Stomach (tissue), 9 donors: ENCODE measurements around the gene ATP11A. TPM values are rescaled to one million over a fixed set of nuclear protein-coding genes. Genes with fewer than 3 reads are reported as not detected.

Experiments
- DNase-seq, 2 donors: peaks; one replicate each; pipeline versions ENCODE4 v3.0.0 to v3.0.0-alpha.2; 2013 to 2019
- H3K27ac ChIP-seq, 5 donors: fragments of 200-600 bp in 4 of 5; sonication (generic) in 4 of 5; one replicate each; pipeline ENCODE4 v1.5.1; 2013 to 2019; ENCODE audit warnings: mild to moderate bottlenecking in 1 of 5, moderate library complexity in 1 of 5
- H3K27me3 ChIP-seq, 3 donors: fragments of 200-600 bp; sonication (generic); one replicate each; pipeline ENCODE4 v1.5.1; 2017 to 2019; ENCODE audit warnings: mixed run types in 1 of 3
- H3K36me3 ChIP-seq, 4 donors: fragments of 200-600 bp; sonication (generic); 1 replicate in 3 of 4; 2 replicates in 1 of 4; pipeline ENCODE4 v1.5.1; 2016 to 2019
- H3K4me1 ChIP-seq, 4 donors: fragments of 200-600 bp; sonication (generic); one replicate each; pipeline ENCODE4 v1.5.1; 2016 to 2019
- H3K4me3 ChIP-seq, 4 donors: fragments of 200-600 bp; sonication (generic) in 3 of 4; one replicate each; pipeline ENCODE4 v1.5.1; 2016 to 2019; ENCODE audit warnings: mild to moderate bottlenecking in 1 of 4
- H3K9me3 ChIP-seq, 4 donors: fragments of 200-600 bp; sonication (generic); one replicate each; pipeline ENCODE4 v1.5.1; 2016 to 2019
- EP300 ChIP-seq: sonication (generic); formaldehyde crosslinking; IDR thresholded peaks from one replicate; pipeline ENCODE4 v1.6.1; 2017; ENCODE audit warnings: antibody characterized with exemption
- POLR2A ChIP-seq, 4 donors: fragments of 450-650 bp; IDR thresholded peaks; one replicate each; pipeline ENCODE4 v1.6.1; 2016; ENCODE audit warnings: antibody characterized with exemption in 4 of 4, control low read depth in 2 of 4, mild to moderate bottlenecking in 1 of 4, moderate library complexity in 1 of 4
- POLR2AphosphoS5 ChIP-seq, 3 donors: sonication (generic); formaldehyde crosslinking; IDR thresholded peaks; one replicate each; pipeline ENCODE4 v1.6.1; 2016; ENCODE audit warnings: antibody characterized with exemption in 3 of 3
- WGBS, 5 donors: extraction: QIAGEN DNeasy Blood & Tissue Kit in 3 of 5; methylation state at CpG; one replicate each; pipeline versions ENCODE4 v1.1.5 to v1.1.7; 2013 to 2018; 5-methylcytosine and 5-hydroxymethylcytosine counted together
- intact Hi-C: fragments of 100-400 bp; cut with DNase I; formaldehyde crosslinking; loops from one replicate; pipeline ENCODE4 v1.15.1; 2023; ENCODE audit warnings: low total_unique reads
- polyA plus RNA-seq, 3 donors: library from polyadenylated mRNA; stranded (reverse); fragments of 200-250 nt; gene quantifications; one replicate each; pipeline ENCODE4 v1.2.3, GENCODE V29; 2013
- total RNA-seq, 5 donors: library from RNA; depleted of rRNA; stranded (reverse); fragments of >200 nt; gene quantifications; one replicate each; pipeline versions ENCODE4 v1.1.0 to v1.2.3, GENCODE V29; 2014 to 2016
- TF ChIP-seq, protein P1 (sequence below), 7 experiments: fragments of 450-650 bp in 4 of 7; fragments of 200-600 bp in 3 of 7; sonication (generic) in 3 of 7; IDR thresholded peaks; one replicate each; pipeline ENCODE4 v1.5.1; 2016 to 2019; ENCODE audit warnings: antibody characterized with exemption in 7 of 7, control low read depth in 2 of 7, mild to moderate bottlenecking in 1 of 7
- donor health status: healthy with polysubstance abuse.
- donor health status: Bipolar disorder and iron deficiency.
- donor health status: healthy.

The ATP11A gene
- total and polyA plus RNA-seq, 8 donors, result 1.1 to 70.9 (median 12.3) TPM

DNA sequence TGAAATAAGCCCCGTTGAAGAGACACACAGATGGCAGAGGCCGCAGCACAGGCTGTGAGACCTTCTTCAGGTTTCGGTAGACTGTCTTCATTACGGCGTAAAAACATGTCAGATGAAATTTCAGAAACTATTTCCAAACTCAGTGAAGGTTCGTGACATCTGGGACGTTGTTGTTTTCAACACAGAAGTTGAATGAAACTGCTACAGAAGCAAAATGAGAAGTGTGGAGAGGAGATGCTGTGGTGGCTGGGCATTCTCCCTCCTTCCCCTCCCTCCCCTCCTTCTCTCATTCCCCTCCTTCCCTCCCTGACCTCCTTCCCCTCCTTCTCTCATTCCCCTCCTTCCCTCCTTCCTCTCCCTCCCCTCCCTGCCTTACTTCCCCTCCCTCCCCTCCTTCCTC lies 113.6 kb downstream of the ATP11A start:
- DNase-seq, result no peak
- Histone ChIP-seq H3K4me1 (no peaks in the 10 kb centered on the region), H3K27me3 (no peaks in the 10 kb centered on the region), H3K4me3 (no peak overlapping the region), H3K9me3 (no peaks in the 10 kb centered on the region), H3K27ac (no peak overlapping the region), H3K36me3 (peaks cover 0 to 25% (median 21%) of the 10 kb centered on the region in 4 donors)
- TF ChIP-seq, protein P1, sequence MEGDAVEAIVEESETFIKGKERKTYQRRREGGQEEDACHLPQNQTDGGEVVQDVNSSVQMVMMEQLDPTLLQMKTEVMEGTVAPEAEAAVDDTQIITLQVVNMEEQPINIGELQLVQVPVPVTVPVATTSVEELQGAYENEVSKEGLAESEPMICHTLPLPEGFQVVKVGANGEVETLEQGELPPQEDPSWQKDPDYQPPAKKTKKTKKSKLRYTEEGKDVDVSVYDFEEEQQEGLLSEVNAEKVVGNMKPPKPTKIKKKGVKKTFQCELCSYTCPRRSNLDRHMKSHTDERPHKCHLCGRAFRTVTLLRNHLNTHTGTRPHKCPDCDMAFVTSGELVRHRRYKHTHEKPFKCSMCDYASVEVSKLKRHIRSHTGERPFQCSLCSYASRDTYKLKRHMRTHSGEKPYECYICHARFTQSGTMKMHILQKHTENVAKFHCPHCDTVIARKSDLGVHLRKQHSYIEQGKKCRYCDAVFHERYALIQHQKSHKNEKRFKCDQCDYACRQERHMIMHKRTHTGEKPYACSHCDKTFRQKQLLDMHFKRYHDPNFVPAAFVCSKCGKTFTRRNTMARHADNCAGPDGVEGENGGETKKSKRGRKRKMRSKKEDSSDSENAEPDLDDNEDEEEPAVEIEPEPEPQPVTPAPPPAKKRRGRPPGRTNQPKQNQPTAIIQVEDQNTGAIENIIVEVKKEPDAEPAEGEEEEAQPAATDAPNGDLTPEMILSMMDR (IDR thresholded peaks at IDR 0.05), result no peak
- TF ChIP-seq POLR2AphosphoS5 (IDR thresholded peaks at IDR 0.05) (no peak), POLR2A (IDR thresholded peaks at IDR 0.05) (no peak)
- intact Hi-C loops, result no loop called here
- 77 to 91% (median 86%) methylated on average over 7 of the region's 7 CpGs for WGBS, 5 donors

DNA sequence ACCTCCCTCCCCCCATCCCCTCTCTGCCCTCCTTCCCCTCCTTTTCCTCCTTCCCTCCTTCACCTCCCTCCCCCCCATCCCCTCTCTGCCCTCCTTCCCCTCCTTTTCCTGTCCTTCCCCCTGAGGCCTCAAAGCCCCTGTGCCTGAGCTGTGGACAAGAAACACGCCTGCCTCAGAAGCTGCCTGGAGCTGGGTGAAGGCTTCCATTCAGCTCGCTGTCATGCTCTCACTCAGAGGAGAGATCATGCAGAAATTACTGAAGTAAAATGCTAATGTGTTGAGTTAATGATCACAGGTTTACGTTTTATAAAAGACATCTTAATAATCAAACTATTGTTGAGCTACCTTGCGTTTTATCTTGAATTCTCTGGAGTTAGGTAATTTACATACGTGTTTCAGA lies 114.5 kb downstream of the ATP11A start:
- intact Hi-C loops, result no loop called here
- Histone ChIP-seq H3K4me1 (no peaks in the 10 kb centered on the region), H3K27me3 (no peaks in the 10 kb centered on the region), H3K4me3 (no peak overlapping the region), H3K9me3 (no peaks in the 10 kb centered on the region), H3K36me3 (peaks cover 0 to 34% (median 26%) of the 10 kb centered on the region in 4 donors), H3K27ac (no peak overlapping the region)
- TF ChIP-seq, protein P1 (IDR thresholded peaks at IDR 0.05), result no peak
- TF ChIP-seq EP300 (no peak), POLR2A (IDR thresholded peaks at IDR 0.05) (no peak), POLR2AphosphoS5 (IDR thresholded peaks at IDR 0.05) (no peak)
- WGBS, 5 donors, result 46 to 75% (median 58%) methylated on average over 5 of the region's 5 CpGs
- DNase-seq, result no peak

DNA sequence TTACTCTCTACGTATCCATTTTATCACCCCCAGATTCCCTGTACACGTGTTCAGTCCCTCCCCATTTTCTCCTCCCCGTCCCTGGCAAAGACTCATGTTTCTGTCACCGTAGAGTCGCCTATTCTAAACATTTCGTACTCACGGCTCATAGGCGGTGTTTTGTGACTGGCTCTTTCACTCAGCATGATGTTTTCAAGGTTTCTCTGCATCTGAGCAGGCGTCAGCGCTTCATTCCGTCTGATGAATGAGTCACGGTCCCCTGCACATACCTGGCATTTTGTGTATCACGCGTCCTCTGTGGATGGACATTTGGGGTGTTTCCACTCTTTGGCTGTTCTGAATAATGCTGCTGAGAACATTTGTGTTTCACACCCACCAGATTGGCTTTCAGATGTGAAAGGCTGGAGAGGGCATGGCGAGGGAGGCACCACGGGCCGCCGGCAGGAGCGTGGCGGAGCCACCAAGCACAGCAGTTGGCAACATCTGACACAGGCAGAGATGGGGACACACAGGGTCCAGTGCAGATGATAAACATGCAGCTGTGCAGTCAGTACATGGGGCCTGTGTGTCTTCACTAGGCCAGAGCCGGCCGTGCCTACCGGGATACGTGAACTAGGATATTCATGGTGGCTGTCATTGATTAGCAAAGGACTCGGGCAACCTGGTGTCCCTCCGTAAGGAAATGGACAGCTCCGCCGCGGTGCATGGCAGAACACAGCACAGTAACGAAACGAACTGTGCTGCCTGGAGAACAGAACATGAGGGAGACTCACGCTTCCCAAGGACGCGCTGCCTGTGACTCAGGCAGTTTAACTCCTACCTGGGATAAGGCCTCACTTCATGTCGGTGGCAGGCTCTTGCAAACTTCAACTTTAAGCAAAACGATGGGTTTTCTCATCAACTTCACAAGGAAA lies 117.2 kb downstream of the ATP11A start:
- no peaks in the 10 kb centered on the region for H3K9me3 ChIP-seq
- TF ChIP-seq, protein P1 (IDR thresholded peaks at IDR 0.05), result no peak
- TF ChIP-seq EP300 (no peak), POLR2A (IDR thresholded peaks at IDR 0.05) (no peak), POLR2AphosphoS5 (IDR thresholded peaks at IDR 0.05) (no peak)
- no peak overlapping the region for H3K4me3 ChIP-seq
- WGBS, 5 donors, result 82 to 93% (median 90%) methylated on average over 36 of the region's 36 CpGs
- intact Hi-C loops, result no loop called here
- no peaks in the 10 kb centered on the region for H3K27me3 ChIP-seq
- no peak for DNase-seq
- H3K27ac ChIP-seq, result no peak overlapping the region
- peaks cover 4 to 48% (median 42%) of the 10 kb centered on the region in 4 donors for H3K36me3 ChIP-seq
- no peaks in the 10 kb centered on the region for H3K4me1 ChIP-seq

GRCh38 chr13:112807653-112808376 lies 118.0 kb downstream of the ATP11A start:
- 96 to 97% (median 96%) methylated on average over 19 to 24 of the region's 24 CpGs for WGBS, 5 donors
- Histone ChIP-seq H3K4me1 (no peaks in the 10 kb centered on the region), H3K4me3 (no peak overlapping the region), H3K36me3 (peaks cover 4 to 55% (median 48%) of the 10 kb centered on the region in 4 donors), H3K27ac (no peak overlapping the region), H3K27me3 (no peaks in the 10 kb centered on the region), H3K9me3 (no peaks in the 10 kb centered on the region)
- DNase-seq, result no peak
- TF ChIP-seq, protein P1 (IDR thresholded peaks at IDR 0.05), result no peak
- TF ChIP-seq EP300, result no peak
- no peak for TF ChIP-seq POLR2A (IDR thresholded peaks at IDR 0.05)
- no peak for TF ChIP-seq POLR2AphosphoS5 (IDR thresholded peaks at IDR 0.05)
- intact Hi-C loops, result no loop called here
